A172 (cell line): ENCODE data around the gene COPS8. TPM values are rescaled to one million over a fixed set of nuclear protein-coding genes. Genes with fewer than 3 reads are reported as not detected.

ENCODE experiments used
- DNase-seq: peaks from one replicate; pipeline ENCODE4 v3.0.0-alpha.2; 2015; ENCODE audit warnings: low spot score
- total RNA-seq: library from RNA; depleted of rRNA; stranded (reverse); fragments of >200 nt; shearing (Covaris generic); gene quantifications from 2 replicates; pipeline ENCODE4 v1.2.3, GENCODE V29; 2014; rRNA removed

The COPS8 gene
- total RNA-seq, result 160 and 268 TPM in 2 replicates

- DNase-seq, result peak; percentile 86
Measured at GRCh38 chr2:237085248-237086221, at the start of gene COPS8. Gene COPS8, plus strand, starts transcription at chr2:237085889. Its CDS starts 76 bp downstream, at chr2:237085965.

- no peak for DNase-seq
Measured at GRCh38 chr2:237039301-237040031, 46.2 kb upstream of the COPS8 start.

- DNase-seq, result no peak
Measured at GRCh38 chr2:237041231-237041630, 44.5 kb upstream of the COPS8 start.

GRCh38 chr2:237042101-237042500, 43.6 kb upstream of the COPS8 start:
- DNase-seq, result no peak

- DNase-seq, result no peak
Measured at GRCh38 chr2:237043866-237044265, 41.8 kb upstream of the COPS8 start.

- no peak for DNase-seq
Measured at GRCh38 chr2:237044281-237044680, 41.4 kb upstream of the COPS8 start.

GRCh38 chr2:237045449-237045848, 40.2 kb upstream of the COPS8 start:
- DNase-seq, result no peak

GRCh38 chr2:237048595-237048994, 37.1 kb upstream of the COPS8 start:
- no peak for DNase-seq

GRCh38 chr2:237051861-237052260, 33.8 kb upstream of the COPS8 start:
- DNase-seq, result no peak

- DNase-seq, result no peak
Measured at GRCh38 chr2:237053066-237053465, 32.6 kb upstream of the COPS8 start.

- no peak for DNase-seq
Measured at GRCh38 chr2:237055386-237056100, 30.1 kb upstream of the COPS8 start.

GRCh38 chr2:237056287-237056875, 29.3 kb upstream of the COPS8 start:
- DNase-seq, result no peak

- DNase-seq, result no peak
Measured at GRCh38 chr2:237057107-237057506, 28.6 kb upstream of the COPS8 start.

GRCh38 chr2:237057893-237058300, 27.8 kb upstream of the COPS8 start:
- no peak for DNase-seq

GRCh38 chr2:237058423-237058822, 27.3 kb upstream of the COPS8 start:
- DNase-seq, result no peak

GRCh38 chr2:237059155-237059875, 26.4 kb upstream of the COPS8 start:
- no peak for DNase-seq

- peak; percentile 66 for DNase-seq
Measured at GRCh38 chr2:237060534-237061312, 25.0 kb upstream of the COPS8 start.

- no peak for DNase-seq
Measured at GRCh38 chr2:237061356-237061755, 24.3 kb upstream of the COPS8 start.

- peak; percentile 31 for DNase-seq
Measured at GRCh38 chr2:237062585-237062984, 23.1 kb upstream of the COPS8 start.
